Naive thymus-derived CD4-positive, alpha-beta T cell (primary cell): ENCODE data around the gene LANCL2. TPM values are rescaled to one million over a fixed set of nuclear protein-coding genes. Genes with fewer than 3 reads are reported as not detected.

Experiments used
- ATAC-seq: fragments of 150-1000 bp; cut with Tn5 transposase; 2 replicates; pipeline ENCODE4 v1.10.0; 2021; ENCODE audit warnings: mild to moderate bottlenecking, moderate library complexity
- CTCF ChIA-PET: fragments of 350-600 bp; sonication (Branson Sonifier 250); formaldehyde crosslinking; loops from one replicate; lab custom pipeline; 2021; ENCODE audit warnings: antibody characterized with exemption; lab: Charles Lee
- POLR2A ChIA-PET: fragments of 350-600 bp; sonication (Branson Sonifier 250); formaldehyde crosslinking; loops from one replicate; lab custom pipeline; 2021; ENCODE audit warnings: antibody characterized with exemption, inconsistent platforms; lab: Charles Lee
- DNase-seq, 9 donors: peaks; one replicate each; pipeline versions ENCODE4 v3.0.0 to v3.0.0-alpha.2; 2020 to 2022; ENCODE audit warnings: mixed read lengths in 1 of 9
- H3K27ac ChIP-seq: one replicate; pipeline ENCODE4 v1.7.0; 2013; ENCODE audit warnings: mild to moderate bottlenecking, low read depth, low read length, moderate library complexity
- H3K27me3 ChIP-seq, 2 donors: one replicate each; pipeline ENCODE4 v1.7.0; 2013; ENCODE audit warnings: low read length in 2 of 2, mild to moderate bottlenecking in 2 of 2, moderate library complexity in 2 of 2; ENCODE audit not compliant: control insufficient read depth in 2 of 2, insufficient read depth in 2 of 2
- H3K36me3 ChIP-seq, 3 experiments: 1 replicate in 2 of 3; 2 replicates in 1 of 3; pipeline ENCODE4 v1.7.0; 2013; ENCODE audit warnings: low read length in 3 of 3, mild to moderate bottlenecking in 3 of 3, moderate library complexity in 1 of 3; ENCODE audit not compliant: insufficient read depth in 3 of 3, control insufficient read depth in 2 of 3
- H3K4me1 ChIP-seq, 2 donors: one replicate each; pipeline ENCODE4 v1.7.0; 2013; ENCODE audit warnings: low read length in 2 of 2, mild to moderate bottlenecking in 2 of 2, moderate library complexity in 1 of 2; ENCODE audit not compliant: control insufficient read depth in 2 of 2, insufficient read depth in 2 of 2
- H3K4me3 ChIP-seq: 2 replicates; pipeline ENCODE4 v1.7.0; 2013; ENCODE audit warnings: mild to moderate bottlenecking, low read length
- H3K9me3 ChIP-seq, 3 experiments: 1 replicate in 2 of 3; 2 replicates in 1 of 3; pipeline ENCODE4 v1.7.0; 2013; ENCODE audit warnings: low read length in 3 of 3; ENCODE audit not compliant: control insufficient read depth in 2 of 3
- H3K27ac Mint-ChIP-seq, 9 donors: one replicate each; pipeline ENCODE4 v1.8.0; 2020 to 2022; ENCODE audit warnings: mixed read lengths in 9 of 9, mild to moderate bottlenecking in 8 of 9, moderate library complexity in 5 of 9, inconsistent platforms in 2 of 9
- H3K27me3 Mint-ChIP-seq, 5 donors: one replicate each; pipeline ENCODE4 v1.8.0; 2021 to 2022; ENCODE audit warnings: mixed read lengths in 5 of 5, mild to moderate bottlenecking in 1 of 5
- H3K36me3 Mint-ChIP-seq, 5 donors: one replicate each; pipeline ENCODE4 v1.8.0; 2020 to 2022; ENCODE audit warnings: mixed read lengths in 5 of 5, mild to moderate bottlenecking in 3 of 5, inconsistent platforms in 1 of 5
- H3K4me1 Mint-ChIP-seq, 7 donors: one replicate each; pipeline ENCODE4 v1.8.0; 2020 to 2022; ENCODE audit warnings: mixed read lengths in 7 of 7, mild to moderate bottlenecking in 3 of 7, inconsistent platforms in 1 of 7
- H3K4me3 Mint-ChIP-seq, 10 donors: one replicate each; pipeline ENCODE4 v1.8.0; 2020 to 2022; ENCODE audit warnings: mild to moderate bottlenecking in 10 of 10, mixed read lengths in 10 of 10, moderate library complexity in 6 of 10, inconsistent platforms in 2 of 10
- H3K9me3 Mint-ChIP-seq, 11 donors: one replicate each; pipeline ENCODE4 v1.8.0; 2020 to 2022; ENCODE audit warnings: mixed read lengths in 11 of 11, mild to moderate bottlenecking in 4 of 11, inconsistent platforms in 1 of 11, moderate library complexity in 1 of 11
- intact Hi-C, 2 donors: fragments of 100-400 bp; cut with micrococcal nuclease; formaldehyde crosslinking; loops; one replicate each; pipeline ENCODE4 v1.15.1; 2023
- polyA plus RNA-seq, 2 donors: library from polyadenylated mRNA; unstranded; fragments of 300-500 nt; fragmentation: Illumina TruSeq; gene quantifications; one replicate each; pipeline ENCODE4 v1.2.3, GENCODE V29; 2021
- total RNA-seq, 6 experiments: library from RNA in 5 of 6; stranded (reverse) in 5 of 6; gene quantifications; 1 replicate in 5 of 6; 2 replicates in 1 of 6; pipeline ENCODE4 v1.2.3 and lab custom pipeline; 2021 to 2026

Gene LANCL2
- total RNA-seq, result 10 to 100 TPM in 2 of 5 experiments, 1 to 10 TPM in 3; 4.8 to 10.5 (median 7.4) TPM
- polyA plus RNA-seq, result 1 to 10 TPM; 8.2 to 9.0 TPM
- total RNA-seq (lab: John Stamatoyannopoulos, UW), result 14.0 reads per million, percentile 43 among the genes with 10 or more reads in this experiment

DNA sequence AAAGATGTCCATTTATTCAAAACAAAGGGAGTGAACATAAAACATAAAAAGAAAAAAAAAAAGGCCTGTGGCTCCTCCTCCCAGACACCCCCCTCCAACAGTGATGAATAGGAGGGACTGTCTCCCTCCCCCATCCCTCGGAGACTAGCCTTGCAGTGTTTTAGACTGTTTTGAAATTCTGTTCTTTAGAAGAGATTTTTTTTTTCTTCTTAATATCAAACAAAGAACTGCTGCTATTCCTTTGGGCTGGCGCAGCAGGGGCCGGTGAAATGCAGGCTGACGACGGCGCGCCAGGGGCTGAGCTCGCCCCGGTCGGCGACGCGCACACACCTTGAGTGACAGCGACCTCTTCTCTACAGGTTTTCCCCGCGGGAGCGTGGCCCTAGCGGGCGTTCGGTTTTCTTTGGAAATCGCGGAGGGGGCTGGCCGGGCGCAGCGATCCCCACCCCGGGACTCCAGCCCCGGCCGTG is at the start of gene LANCL2:
LANCL2 (plus strand) TSS at position 133 of the 470 bp plus-strand sequence. CDS start 689 bp downstream, outside the sequence.
- CTCF ChIA-PET, result no interaction called here
- H3K36me3 ChIP-seq, result peaks cover 0 to 11% (median 0%) of the 10 kb centered on the region in 3 experiments
- peak within 1 kb of the TSS; percentile 95 for H3K4me3 ChIP-seq
- intact Hi-C loops, result loop anchor here (1.0 to 5.0 kb wide), 10 partner anchors 50 to 741 kb away; partner anchors contain the start of genes VOPP1 (in 2 of the 2), CHCHD2 (in 1 of the 2) and ZNF713 (in 1 of the 2)
- Mint-ChIP-seq H3K27ac (peak within 1 kb of the TSS; percentile 96 to 100 (median 98)), H3K36me3 (peaks cover 0 to 4% (median 0%) of the 10 kb centered on the region in 5 donors), H3K27me3 (peaks cover 0 to 2% (median 0%) of the 10 kb centered on the region in 5 donors), H3K9me3 (peaks cover 0 to 5% (median 0%) of the 10 kb centered on the region in 11 donors), H3K4me1 (peaks cover 10 to 30% (median 17%) of the 10 kb centered on the region in 7 donors), H3K4me3 (peak within 1 kb of the TSS; percentile 84 to 98 (median 95))
- peak within 1 kb of the TSS; percentile 98 for H3K27ac ChIP-seq
- no peaks in the 10 kb centered on the region for H3K9me3 ChIP-seq
- peaks cover 6 to 10% of the 10 kb centered on the region in 2 donors for H3K4me1 ChIP-seq
- POLR2A ChIA-PET, result interaction anchor here (0.5 to 2.1 kb wide), 18 partner anchors 10 to 741 kb away, joined by 3 to 19 read pairs (median 4); partner anchors contain the start of genes CCT6A, CHCHD2, PSPH and SEC61G
- peak in 4 of 9 donors; percentile 48 to 61 (median 56) for DNase-seq
- no peaks in the 10 kb centered on the region for H3K27me3 ChIP-seq
- peak; percentile 28 for ATAC-seq

GRCh38 chr7:55325371-55325792 is 39.8 kb upstream of the LANCL2 start:
- Histone ChIP-seq H3K4me3 (no peak overlapping the region), H3K27ac (no peak overlapping the region), H3K4me1 (no peaks in the 10 kb centered on the region), H3K9me3 (no peaks in the 10 kb centered on the region), H3K27me3 (no peaks in the 10 kb centered on the region), H3K36me3 (no peaks in the 10 kb centered on the region)
- H3K27ac Mint-ChIP-seq, result no peak overlapping the region
- CTCF ChIA-PET, result interaction anchor here (0.8 kb wide), 1 partner anchor 90 kb away, joined by 3 read pairs; no protein-coding TSS in a partner anchor
- POLR2A ChIA-PET, result no interaction called here
- no peak overlapping the region for H3K4me3 Mint-ChIP-seq
- ATAC-seq, result no peak
- no peak for DNase-seq
- H3K36me3 Mint-ChIP-seq, result no peaks in the 10 kb centered on the region
- peaks cover 0 to 13% (median 6%) of the 10 kb centered on the region in 11 donors for H3K9me3 Mint-ChIP-seq
- H3K4me1 Mint-ChIP-seq, result no peaks in the 10 kb centered on the region
- intact Hi-C loops, result no loop called here
- peaks cover 11 to 22% (median 15%) of the 10 kb centered on the region in 5 donors for H3K27me3 Mint-ChIP-seq

DNA sequence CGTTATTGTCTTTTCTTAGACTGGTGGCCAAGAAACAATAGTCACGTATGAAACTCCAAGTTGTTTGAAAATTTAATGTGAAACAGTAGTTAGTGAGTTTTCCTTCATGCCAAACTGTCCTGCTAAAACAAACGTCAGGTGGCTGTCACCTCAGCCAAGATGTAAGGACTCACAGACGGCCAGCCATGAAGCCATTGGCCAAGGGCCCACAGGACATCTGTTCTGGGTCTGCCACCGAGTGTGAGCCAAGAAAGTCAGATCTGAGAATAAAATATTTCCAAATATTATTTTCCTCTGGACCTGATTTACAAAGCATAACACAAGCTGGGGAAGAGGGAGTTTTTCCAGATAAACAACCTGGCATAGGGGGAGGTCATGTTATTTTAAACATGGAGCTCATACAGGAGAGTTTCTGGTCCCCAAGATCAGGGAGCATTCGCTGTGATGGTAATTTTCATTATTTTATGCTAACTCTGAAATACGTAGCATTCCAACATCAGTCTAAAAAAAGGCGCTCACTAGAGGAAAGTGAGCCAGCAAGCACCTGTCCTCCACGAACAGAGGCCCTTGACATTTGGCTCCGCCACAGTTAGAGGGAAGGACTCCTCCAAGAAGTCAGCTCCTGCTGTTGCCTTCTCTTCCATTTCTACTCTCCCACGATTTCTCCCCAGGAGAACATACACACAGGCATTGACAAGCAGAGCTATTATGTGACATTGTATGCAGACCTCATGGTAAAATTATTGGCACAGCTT is 38.9 kb upstream of the LANCL2 start:
- no peaks in the 10 kb centered on the region for H3K9me3 ChIP-seq
- H3K4me3 Mint-ChIP-seq, result no peak overlapping the region
- H3K27ac Mint-ChIP-seq, result no peak overlapping the region
- H3K4me1 Mint-ChIP-seq, result no peaks in the 10 kb centered on the region
- no peaks in the 10 kb centered on the region for H3K36me3 Mint-ChIP-seq
- peaks cover 8 to 13% (median 10%) of the 10 kb centered on the region in 5 donors for H3K27me3 Mint-ChIP-seq
- no peaks in the 10 kb centered on the region for H3K27me3 ChIP-seq
- no peak overlapping the region for H3K4me3 ChIP-seq
- DNase-seq (no peak), ATAC-seq (no peak)
- H3K9me3 Mint-ChIP-seq, result peaks cover 0 to 7% (median 2%) of the 10 kb centered on the region in 11 donors
- ChIA-PET CTCF (no interaction called here), POLR2A (no interaction called here)
- intact Hi-C loops, result no loop called here
- no peaks in the 10 kb centered on the region for H3K4me1 ChIP-seq
- no peaks in the 10 kb centered on the region for H3K36me3 ChIP-seq
- H3K27ac ChIP-seq, result no peak overlapping the region

GRCh38 chr7:55326945-55327626 is 38.1 kb upstream of the LANCL2 start:
- Histone ChIP-seq H3K4me3 (no peak overlapping the region), H3K36me3 (no peaks in the 10 kb centered on the region), H3K9me3 (no peaks in the 10 kb centered on the region), H3K4me1 (no peaks in the 10 kb centered on the region), H3K27me3 (no peaks in the 10 kb centered on the region), H3K27ac (no peak overlapping the region)
- no peak overlapping the region for H3K27ac Mint-ChIP-seq
- POLR2A ChIA-PET, result no interaction called here
- peaks cover 2 to 13% (median 5%) of the 10 kb centered on the region in 5 donors for H3K27me3 Mint-ChIP-seq
- DNase-seq (no peak), ATAC-seq (no peak)
- CTCF ChIA-PET, result no interaction called here
- no peak overlapping the region for H3K4me3 Mint-ChIP-seq
- peaks cover 0 to 3% (median 0%) of the 10 kb centered on the region in 11 donors for H3K9me3 Mint-ChIP-seq
- H3K36me3 Mint-ChIP-seq, result no peaks in the 10 kb centered on the region
- intact Hi-C loops, result no loop called here
- no peaks in the 10 kb centered on the region for H3K4me1 Mint-ChIP-seq

DNA sequence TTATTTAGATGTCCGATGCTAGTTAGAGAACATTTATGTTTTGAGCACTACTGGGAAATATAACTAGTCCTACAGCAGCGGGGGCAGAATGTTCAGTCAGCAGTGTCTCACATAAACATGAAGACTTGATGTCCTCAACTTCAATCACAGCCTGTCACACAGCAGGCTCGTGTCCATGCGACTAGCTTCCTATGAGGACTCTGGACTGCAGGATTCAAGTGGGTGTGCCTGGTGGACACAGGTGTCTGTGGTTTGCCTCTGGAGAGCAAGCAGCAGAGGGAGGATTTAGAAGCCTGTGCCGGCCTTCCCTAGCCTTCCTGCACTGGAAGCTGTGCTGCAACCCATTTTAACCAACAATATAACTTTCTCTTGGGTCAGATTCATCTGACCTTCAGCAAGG is 30.0 kb upstream of the LANCL2 start:
- Histone ChIP-seq H3K36me3 (no peaks in the 10 kb centered on the region), H3K9me3 (no peaks in the 10 kb centered on the region), H3K4me3 (no peak overlapping the region), H3K4me1 (no peaks in the 10 kb centered on the region), H3K27ac (no peak overlapping the region), H3K27me3 (no peaks in the 10 kb centered on the region)
- no peak for DNase-seq
- CTCF ChIA-PET, result no interaction called here
- POLR2A ChIA-PET, result no interaction called here
- H3K36me3 Mint-ChIP-seq, result no peaks in the 10 kb centered on the region
- no peak for ATAC-seq
- intact Hi-C loops, result no loop called here
- no peak overlapping the region for H3K27ac Mint-ChIP-seq
- H3K4me1 Mint-ChIP-seq, result no peaks in the 10 kb centered on the region
- H3K27me3 Mint-ChIP-seq, result peaks cover 0 to 24% (median 8%) of the 10 kb centered on the region in 5 donors
- no peak overlapping the region for H3K4me3 Mint-ChIP-seq
- H3K9me3 Mint-ChIP-seq, result no peaks in the 10 kb centered on the region

DNA sequence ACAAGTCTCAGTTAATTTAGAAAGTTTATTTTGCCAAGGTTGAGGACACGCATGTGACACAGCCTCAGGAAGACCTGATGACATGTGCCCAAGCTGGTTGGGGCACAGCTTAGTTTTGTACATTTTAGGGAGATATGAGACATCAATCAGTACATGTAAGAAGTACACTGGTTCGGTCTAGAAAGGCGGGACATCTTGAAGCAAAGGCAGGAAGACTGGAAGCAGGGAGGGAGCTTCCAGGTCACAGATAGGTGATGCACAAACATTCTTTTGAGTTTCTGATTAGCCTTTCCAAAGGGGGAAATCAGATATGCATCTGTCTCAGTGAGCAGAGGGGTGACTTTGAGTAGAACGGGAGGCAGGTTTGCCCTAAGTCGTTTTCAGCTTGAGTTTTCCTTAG is 29.4 kb upstream of the LANCL2 start:
- Histone ChIP-seq H3K9me3 (no peaks in the 10 kb centered on the region), H3K27me3 (no peaks in the 10 kb centered on the region), H3K4me1 (no peaks in the 10 kb centered on the region), H3K4me3 (no peak overlapping the region), H3K27ac (no peak overlapping the region), H3K36me3 (no peaks in the 10 kb centered on the region)
- Mint-ChIP-seq H3K4me3 (no peak overlapping the region), H3K27ac (no peak overlapping the region), H3K9me3 (no peaks in the 10 kb centered on the region), H3K4me1 (no peaks in the 10 kb centered on the region), H3K27me3 (peaks cover 0 to 24% (median 8%) of the 10 kb centered on the region in 5 donors), H3K36me3 (no peaks in the 10 kb centered on the region)
- ATAC-seq, result no peak
- DNase-seq, result no peak
- ChIA-PET CTCF (no interaction called here), POLR2A (no interaction called here)
- intact Hi-C loops, result no loop called here
